ENCODE measurements around the gene MPST.
A peak's percentile ranks its signal among the peaks of the same experiment; 100 is the strongest.

MPST gene

GRCh38 chr22:36977401-36977861 lies 42.1 kb upstream of the MPST start:
- no peaks in the 10 kb centered on the region for H3K9me3 ChIP-seq (ENCODE audit: insufficient read depth, low read length)
- 0 out of 2 replicates have a peak overlapping the region, but pooled peaks have one; percentile 28 for H3K27ac ChIP-seq (ENCODE audit: low read depth, low read length)
- no peaks in the 10 kb centered on the region for H3K27me3 ChIP-seq (ENCODE audit: low read length)
- peak overlapping the region; percentile 61 for H3K4me3 ChIP-seq (ENCODE audit: insufficient read depth, low read length, poor library complexity, severe bottlenecking)
- TF ChIP-seq, protein P1, sequence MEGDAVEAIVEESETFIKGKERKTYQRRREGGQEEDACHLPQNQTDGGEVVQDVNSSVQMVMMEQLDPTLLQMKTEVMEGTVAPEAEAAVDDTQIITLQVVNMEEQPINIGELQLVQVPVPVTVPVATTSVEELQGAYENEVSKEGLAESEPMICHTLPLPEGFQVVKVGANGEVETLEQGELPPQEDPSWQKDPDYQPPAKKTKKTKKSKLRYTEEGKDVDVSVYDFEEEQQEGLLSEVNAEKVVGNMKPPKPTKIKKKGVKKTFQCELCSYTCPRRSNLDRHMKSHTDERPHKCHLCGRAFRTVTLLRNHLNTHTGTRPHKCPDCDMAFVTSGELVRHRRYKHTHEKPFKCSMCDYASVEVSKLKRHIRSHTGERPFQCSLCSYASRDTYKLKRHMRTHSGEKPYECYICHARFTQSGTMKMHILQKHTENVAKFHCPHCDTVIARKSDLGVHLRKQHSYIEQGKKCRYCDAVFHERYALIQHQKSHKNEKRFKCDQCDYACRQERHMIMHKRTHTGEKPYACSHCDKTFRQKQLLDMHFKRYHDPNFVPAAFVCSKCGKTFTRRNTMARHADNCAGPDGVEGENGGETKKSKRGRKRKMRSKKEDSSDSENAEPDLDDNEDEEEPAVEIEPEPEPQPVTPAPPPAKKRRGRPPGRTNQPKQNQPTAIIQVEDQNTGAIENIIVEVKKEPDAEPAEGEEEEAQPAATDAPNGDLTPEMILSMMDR (IDR thresholded peaks at IDR 0.05; ENCODE audit: insufficient read depth, low read length, poor library complexity, severe bottlenecking): peak; percentile 85
- no peak for TF ChIP-seq EZH2phosphoT487 (conservative IDR thresholded peaks at IDR 0.05; ENCODE audit: low read length)
- H4K20me1 ChIP-seq (ENCODE audit: low read depth, low read length): no peaks in the 10 kb centered on the region
- H2AFZ ChIP-seq (ENCODE audit: low read depth, low read length, severe bottlenecking): peak overlapping the region; percentile 88
- H3K36me3 ChIP-seq (ENCODE audit: low read length): no peaks in the 10 kb centered on the region
- H3K4me2 ChIP-seq (ENCODE audit: low read depth, low read length, poor library complexity, severe bottlenecking): peak overlapping the region; percentile 99
- H3K9ac ChIP-seq (ENCODE audit: low read length): peak overlapping the region; percentile 51
- no peaks in the 10 kb centered on the region for H3F3A ChIP-seq (ENCODE audit: insufficient read depth)
- H3K79me2 ChIP-seq (ENCODE audit: insufficient read depth, low read length): no peaks in the 10 kb centered on the region
- H3K9me2 ChIP-seq (replicated peaks; ENCODE audit: insufficient read depth, low read length): no peaks in the 10 kb centered on the region

- Histone ChIP-seq H3K9me3 (ENCODE audit: insufficient read depth, low read length) (no peaks in the 10 kb centered on the region), H3K79me2 (ENCODE audit: insufficient read depth, low read length) (no peaks in the 10 kb centered on the region), H3F3A (ENCODE audit: insufficient read depth) (no peaks in the 10 kb centered on the region), H3K4me3 (ENCODE audit: insufficient read depth, low read length, poor library complexity, severe bottlenecking) (peak overlapping the region; percentile 61), H3K9me2 (replicated peaks; ENCODE audit: insufficient read depth, low read length) (no peaks in the 10 kb centered on the region), H2AFZ (ENCODE audit: low read depth, low read length, severe bottlenecking) (peak overlapping the region; percentile 88), H4K20me1 (ENCODE audit: low read depth, low read length) (no peaks in the 10 kb centered on the region), H3K27ac (ENCODE audit: low read depth, low read length) (0 out of 2 replicates have a peak overlapping the region, but pooled peaks have one; percentile 28), H3K9ac (ENCODE audit: low read length) (peak overlapping the region; percentile 51), H3K36me3 (ENCODE audit: low read length) (no peaks in the 10 kb centered on the region), H3K27me3 (ENCODE audit: low read length) (no peaks in the 10 kb centered on the region), H3K4me2 (ENCODE audit: low read depth, low read length, poor library complexity, severe bottlenecking) (peak overlapping the region; percentile 99)
- TF ChIP-seq, protein P1 (IDR thresholded peaks at IDR 0.05; ENCODE audit: insufficient read depth, low read length, poor library complexity, severe bottlenecking): peak; percentile 87
- no peak for TF ChIP-seq EZH2phosphoT487 (conservative IDR thresholded peaks at IDR 0.05; ENCODE audit: low read length)
Observed at GRCh38 chr22:36977947-36978660, 41.4 kb upstream of the MPST start.

- H3K9me2 ChIP-seq (replicated peaks; ENCODE audit: insufficient read depth, low read length): no peaks in the 10 kb centered on the region
- no peak overlapping the region for H3K9ac ChIP-seq (ENCODE audit: low read length)
- no peak for TF ChIP-seq EZH2phosphoT487 (conservative IDR thresholded peaks at IDR 0.05; ENCODE audit: low read length)
- TF ChIP-seq, protein P1 (IDR thresholded peaks at IDR 0.05; ENCODE audit: insufficient read depth, low read length, poor library complexity, severe bottlenecking): no peak
- no peaks in the 10 kb centered on the region for H3K27me3 ChIP-seq (ENCODE audit: low read length)
- no peaks in the 10 kb centered on the region for H3K36me3 ChIP-seq (ENCODE audit: low read length)
- no peak overlapping the region for H3K4me2 ChIP-seq (ENCODE audit: low read depth, low read length, poor library complexity, severe bottlenecking)
- no peaks in the 10 kb centered on the region for H4K20me1 ChIP-seq (ENCODE audit: low read depth, low read length)
- H3K9me3 ChIP-seq (ENCODE audit: insufficient read depth, low read length): no peaks in the 10 kb centered on the region
- no peaks in the 10 kb centered on the region for H3K79me2 ChIP-seq (ENCODE audit: insufficient read depth, low read length)
- no peak overlapping the region for H3K27ac ChIP-seq (ENCODE audit: low read depth, low read length)
- H3F3A ChIP-seq (ENCODE audit: insufficient read depth): no peaks in the 10 kb centered on the region
- H2AFZ ChIP-seq (ENCODE audit: low read depth, low read length, severe bottlenecking): no peak overlapping the region
- no peak overlapping the region for H3K4me3 ChIP-seq (ENCODE audit: insufficient read depth, low read length, poor library complexity, severe bottlenecking)
Observed at GRCh38 chr22:36979016-36979910, 40.3 kb upstream of the MPST start.

All from SU-DHL-6 (cell line).